Erythroblast (primary cell): ENCODE measurements around the gene CLDN4.
A peak's percentile ranks its signal among the peaks of the same experiment; 100 is the strongest.

ENCODE experiments used
- DNase-seq, 2 experiments: peaks; one replicate each; lab custom pipeline; 2025; lab: John Stamatoyannopoulos, UW
- GATA1 ChIP-seq: IDR thresholded peaks from 2 replicates; pipeline ENCODE4 v1.6.1; 2011; ENCODE audit warnings: low read depth, mild to moderate bottlenecking, control low read depth, low read length, moderate library complexity
- POLR2A ChIP-seq: IDR thresholded peaks from 2 replicates; pipeline ENCODE4 v1.6.1; 2011; ENCODE audit warnings: mild to moderate bottlenecking, low read length

CLDN4 gene

GRCh38 chr7:73864981-73865711, 34.4 kb downstream of the CLDN4 start:
- no peak for DNase-seq
- TF ChIP-seq POLR2A, result no peak
- no peak for TF ChIP-seq GATA1

GRCh38 chr7:73865738-73866445, 35.1 kb downstream of the CLDN4 start:
- no peak for TF ChIP-seq GATA1
- no peak for TF ChIP-seq POLR2A
- peak; percentile 53 to 75 for DNase-seq

GRCh38 chr7:73866446-73866767, 35.6 kb downstream of the CLDN4 start:
- TF ChIP-seq GATA1 (no peak), POLR2A (no peak)
- DNase-seq, result no peak

GRCh38 chr7:73869011-73869798, 38.4 kb downstream of the CLDN4 start:
- TF ChIP-seq POLR2A (no peak), GATA1 (no peak)

GRCh38 chr7:73870041-73870492, 39.3 kb downstream of the CLDN4 start:
- TF ChIP-seq POLR2A (no peak), GATA1 (no peak)
- DNase-seq, result no peak

More at GRCh38 chr7:73869011-73869798, 38.4 kb downstream of the CLDN4 start:
- DNase-seq, result no peak

- no peak for DNase-seq
- TF ChIP-seq POLR2A, result no peak
Measured at GRCh38 chr7:73871163-73872011, 40.6 kb downstream of the CLDN4 start.

GRCh38 chr7:73872056-73872908, 41.5 kb downstream of the CLDN4 start:
- TF ChIP-seq POLR2A (no peak), GATA1 (no peak)
- no peak for DNase-seq

- no peak for DNase-seq
Measured at GRCh38 chr7:73876361-73876760, 45.6 kb downstream of the CLDN4 start.

GRCh38 chr7:73876973-73877372, 46.2 kb downstream of the CLDN4 start:
- DNase-seq, result no peak
- TF ChIP-seq POLR2A, result no peak
- TF ChIP-seq GATA1, result no peak

More at GRCh38 chr7:73876361-73876760, 45.6 kb downstream of the CLDN4 start:
- TF ChIP-seq POLR2A (no peak), GATA1 (no peak)

- no peak for TF ChIP-seq POLR2A
- no peak for TF ChIP-seq GATA1
- no peak for DNase-seq
Measured at GRCh38 chr7:73879977-73880681, 49.3 kb downstream of the CLDN4 start.

GRCh38 chr7:73880755-73881328, 50.0 kb downstream of the CLDN4 start:
- DNase-seq, result no peak
- no peak for TF ChIP-seq GATA1
- no peak for TF ChIP-seq POLR2A
